Measurements from ENCODE around the gene MINDY4.

Gene MINDY4

DNA sequence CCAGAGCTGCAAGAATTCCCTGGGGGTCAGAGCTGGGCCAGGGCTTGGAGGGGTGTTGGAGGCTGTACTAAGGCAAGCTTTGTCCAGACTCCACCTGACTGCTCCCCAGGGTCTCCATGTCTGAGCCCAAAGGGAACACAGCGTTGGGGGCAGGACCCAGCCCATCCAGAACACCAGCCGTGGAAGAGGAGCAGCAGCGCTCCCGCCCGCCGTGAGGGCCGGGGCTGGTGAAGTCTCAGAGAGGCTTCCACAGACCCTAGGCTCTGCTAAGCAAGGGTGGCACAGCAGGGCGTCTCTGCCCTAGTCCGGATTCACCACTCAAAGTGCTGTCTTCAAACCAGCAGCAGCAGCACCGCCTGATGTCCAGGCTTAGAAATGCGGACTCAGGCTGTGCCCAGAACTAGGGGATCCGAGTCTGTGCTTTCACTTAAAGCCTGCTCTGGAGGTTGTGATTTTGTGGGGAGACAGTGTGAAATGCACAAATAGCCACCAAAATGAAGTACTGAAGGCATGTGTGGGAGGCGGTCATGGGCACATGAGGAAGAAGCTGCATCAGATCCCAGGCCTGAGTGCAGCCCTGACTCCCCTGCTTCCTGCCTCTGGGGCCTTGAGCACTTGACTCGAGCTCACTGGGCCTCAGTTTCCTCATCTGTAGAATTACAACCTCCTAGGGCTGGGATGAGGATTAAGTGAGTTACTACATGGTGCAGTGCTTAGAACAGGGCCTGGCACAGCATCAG is 123.8 kb downstream of the MINDY4 start:
- H3K4me1 ChIP-seq (ENCODE audit: control insufficient read depth, low read depth, low read length), result no peaks in the 10 kb centered on the region
- H3K27me3 ChIP-seq (ENCODE audit: control insufficient read depth, insufficient read depth, low read length), result no peaks in the 10 kb centered on the region
- no peak overlapping the region for H3K27ac ChIP-seq (ENCODE audit: low read length)
- H3K9me3 ChIP-seq (ENCODE audit: control insufficient read depth, low read depth, low read length), result no peaks in the 10 kb centered on the region
- no peaks in the 10 kb centered on the region for H3K36me3 ChIP-seq (ENCODE audit: control insufficient read depth, low read depth, low read length)
- H3K4me3 ChIP-seq (ENCODE audit: low read length), result no peak overlapping the region
- no peak overlapping the region for H3K9ac ChIP-seq (ENCODE audit: low read length)

DNA sequence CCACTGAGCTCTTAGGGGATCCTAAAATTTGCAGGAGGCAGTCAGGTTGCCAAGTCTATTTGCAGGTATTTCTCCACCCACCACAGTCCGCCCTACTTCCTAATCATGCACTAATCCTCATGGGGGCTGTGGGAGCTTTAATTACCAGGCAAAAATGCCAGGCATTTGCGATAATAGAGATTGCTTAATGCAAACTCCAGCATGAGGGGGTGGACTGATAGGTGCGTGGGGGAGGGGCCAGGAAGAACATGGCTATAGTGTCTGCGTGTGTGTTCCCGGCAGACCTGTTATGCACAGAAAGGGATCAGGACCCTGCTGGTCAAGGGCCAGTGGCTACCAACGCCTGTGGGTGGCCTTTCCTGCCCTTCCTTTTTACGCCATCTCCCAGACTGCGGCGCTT is 124.8 kb downstream of the MINDY4 start:
- Histone ChIP-seq H3K36me3 (ENCODE audit: control insufficient read depth, low read depth, low read length) (no peaks in the 10 kb centered on the region), H3K27ac (ENCODE audit: low read length) (no peak overlapping the region), H3K4me3 (ENCODE audit: low read length) (no peak overlapping the region), H3K9ac (ENCODE audit: low read length) (no peak overlapping the region), H3K27me3 (ENCODE audit: control insufficient read depth, insufficient read depth, low read length) (no peaks in the 10 kb centered on the region), H3K9me3 (ENCODE audit: control insufficient read depth, low read depth, low read length) (no peaks in the 10 kb centered on the region), H3K4me1 (ENCODE audit: control insufficient read depth, low read depth, low read length) (no peaks in the 10 kb centered on the region)

DNA sequence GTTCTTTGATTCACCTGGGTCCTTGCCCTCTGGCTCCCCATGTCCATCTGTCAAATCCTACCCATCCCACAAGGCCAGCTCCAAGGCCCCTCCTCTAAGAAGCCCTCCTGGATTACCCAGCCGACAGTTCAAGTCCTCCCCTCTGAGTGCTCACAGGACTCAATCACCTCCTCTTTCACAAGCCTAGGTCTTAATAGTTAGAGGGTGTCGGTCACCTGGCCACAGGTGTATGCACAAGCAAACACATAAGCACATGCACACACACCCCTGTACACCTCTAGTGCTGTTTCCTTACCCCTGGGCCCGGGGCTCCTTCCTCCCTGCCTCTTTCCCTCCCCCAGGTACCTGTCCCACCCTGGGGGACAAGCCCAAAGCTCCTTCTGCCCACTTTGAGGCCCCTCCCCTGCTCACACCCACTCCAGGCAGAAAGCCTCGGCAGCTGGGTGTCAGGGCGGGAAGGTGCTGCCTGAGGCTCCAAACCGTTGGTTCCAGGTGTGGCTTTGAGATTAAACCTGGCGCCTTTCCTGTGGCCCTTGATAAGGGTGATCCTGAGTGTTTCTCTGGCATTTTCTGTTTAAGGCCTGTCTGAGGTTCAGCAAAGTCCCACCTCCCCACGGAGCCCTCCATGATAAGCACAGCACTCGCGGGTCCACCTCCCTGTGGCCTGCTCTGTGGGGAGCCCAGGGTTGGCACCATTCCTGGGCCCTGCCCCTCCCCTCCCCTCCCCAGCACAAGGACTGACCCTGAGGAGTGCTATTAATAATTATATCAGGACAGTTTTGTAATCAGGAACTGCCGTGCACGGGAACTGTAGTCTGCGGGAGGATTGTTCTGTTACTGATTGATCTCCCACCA is 125.8 kb downstream of the MINDY4 start:
- no peaks in the 10 kb centered on the region for H3K27me3 ChIP-seq (ENCODE audit: control insufficient read depth, insufficient read depth, low read length)
- H3K36me3 ChIP-seq (ENCODE audit: control insufficient read depth, low read depth, low read length), result no peaks in the 10 kb centered on the region
- no peak overlapping the region for H3K4me3 ChIP-seq (ENCODE audit: low read length)
- no peak overlapping the region for H3K9ac ChIP-seq (ENCODE audit: low read length)
- H3K4me1 ChIP-seq (ENCODE audit: control insufficient read depth, low read depth, low read length), result no peaks in the 10 kb centered on the region
- no peaks in the 10 kb centered on the region for H3K9me3 ChIP-seq (ENCODE audit: control insufficient read depth, low read depth, low read length)
- H3K27ac ChIP-seq (ENCODE audit: low read length), result no peak overlapping the region

- H3K4me3 ChIP-seq (ENCODE audit: low read length), result no peak overlapping the region
- no peak overlapping the region for H3K27ac ChIP-seq (ENCODE audit: low read length)
- no peaks in the 10 kb centered on the region for H3K9me3 ChIP-seq (ENCODE audit: control insufficient read depth, low read depth, low read length)
- H3K4me1 ChIP-seq (ENCODE audit: control insufficient read depth, low read depth, low read length), result no peaks in the 10 kb centered on the region
- H3K27me3 ChIP-seq (ENCODE audit: control insufficient read depth, insufficient read depth, low read length), result no peaks in the 10 kb centered on the region
- no peaks in the 10 kb centered on the region for H3K36me3 ChIP-seq (ENCODE audit: control insufficient read depth, low read depth, low read length)
- no peak overlapping the region for H3K9ac ChIP-seq (ENCODE audit: low read length)
Observed at GRCh38 chr7:30897770-30898169, 126.6 kb downstream of the MINDY4 start.

GRCh38 chr7:30898411-30898810 is 127.2 kb downstream of the MINDY4 start:
- Histone ChIP-seq H3K9me3 (ENCODE audit: control insufficient read depth, low read depth, low read length) (no peaks in the 10 kb centered on the region), H3K36me3 (ENCODE audit: control insufficient read depth, low read depth, low read length) (no peaks in the 10 kb centered on the region), H3K27me3 (ENCODE audit: control insufficient read depth, insufficient read depth, low read length) (no peaks in the 10 kb centered on the region), H3K4me1 (ENCODE audit: control insufficient read depth, low read depth, low read length) (no peaks in the 10 kb centered on the region), H3K27ac (ENCODE audit: low read length) (no peak overlapping the region), H3K9ac (ENCODE audit: low read length) (no peak overlapping the region), H3K4me3 (ENCODE audit: low read length) (no peak overlapping the region)

GRCh38 chr7:30899066-30899465 is 127.8 kb downstream of the MINDY4 start:
- Histone ChIP-seq H3K9ac (ENCODE audit: low read length) (no peak overlapping the region), H3K27ac (ENCODE audit: low read length) (no peak overlapping the region), H3K27me3 (ENCODE audit: control insufficient read depth, insufficient read depth, low read length) (no peaks in the 10 kb centered on the region), H3K9me3 (ENCODE audit: control insufficient read depth, low read depth, low read length) (no peaks in the 10 kb centered on the region), H3K36me3 (ENCODE audit: control insufficient read depth, low read depth, low read length) (no peaks in the 10 kb centered on the region), H3K4me3 (ENCODE audit: low read length) (no peak overlapping the region), H3K4me1 (ENCODE audit: control insufficient read depth, low read depth, low read length) (no peaks in the 10 kb centered on the region)

DNA sequence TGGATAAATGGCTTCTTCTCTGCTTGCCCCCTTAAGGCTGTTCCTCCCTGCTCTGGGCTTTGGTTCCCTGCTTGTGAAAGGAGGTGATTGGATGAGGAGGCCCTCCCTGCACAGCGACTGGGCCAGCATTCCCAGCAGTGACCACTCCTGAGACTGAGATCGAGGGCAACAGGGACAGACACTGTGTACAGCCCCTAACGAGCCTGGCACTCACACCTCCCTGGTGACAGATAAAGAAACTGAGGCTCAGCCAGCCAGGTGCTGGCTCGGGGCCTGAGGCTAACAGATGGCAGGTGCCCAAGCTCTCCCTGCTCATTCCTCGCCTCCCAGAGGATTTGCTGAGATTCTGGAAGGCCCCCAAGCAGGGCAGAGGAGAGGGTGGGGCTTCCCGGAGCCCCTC is 128.4 kb downstream of the MINDY4 start:
- Histone ChIP-seq H3K4me3 (ENCODE audit: low read length) (no peak overlapping the region), H3K27ac (ENCODE audit: low read length) (no peak overlapping the region), H3K4me1 (ENCODE audit: control insufficient read depth, low read depth, low read length) (no peaks in the 10 kb centered on the region), H3K9me3 (ENCODE audit: control insufficient read depth, low read depth, low read length) (no peaks in the 10 kb centered on the region), H3K9ac (ENCODE audit: low read length) (no peak overlapping the region), H3K36me3 (ENCODE audit: control insufficient read depth, low read depth, low read length) (no peaks in the 10 kb centered on the region), H3K27me3 (ENCODE audit: control insufficient read depth, insufficient read depth, low read length) (no peaks in the 10 kb centered on the region)

DNA sequence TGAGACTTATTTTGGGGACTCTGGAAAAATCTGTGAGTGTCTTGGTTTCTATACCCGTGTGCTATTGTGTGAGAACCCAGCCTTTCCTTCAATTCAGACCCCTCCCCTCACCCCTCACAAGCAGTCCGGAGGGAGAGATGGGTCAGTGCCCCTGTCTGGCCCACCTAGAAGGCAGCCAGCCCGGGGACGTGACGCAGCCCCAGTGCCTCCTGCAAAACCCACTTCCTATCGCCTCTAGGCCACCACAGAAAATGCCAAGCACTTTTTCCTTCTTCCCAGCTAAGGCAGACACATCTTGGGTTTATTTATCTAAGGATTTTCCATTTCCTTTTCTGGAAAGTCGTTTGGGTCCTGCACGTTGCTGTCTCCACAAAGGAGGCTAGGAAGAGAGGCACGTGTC is 128.8 kb downstream of the MINDY4 start:
- Histone ChIP-seq H3K4me3 (ENCODE audit: low read length) (no peak overlapping the region), H3K9me3 (ENCODE audit: control insufficient read depth, low read depth, low read length) (no peaks in the 10 kb centered on the region), H3K4me1 (ENCODE audit: control insufficient read depth, low read depth, low read length) (no peaks in the 10 kb centered on the region), H3K9ac (ENCODE audit: low read length) (no peak overlapping the region), H3K27me3 (ENCODE audit: control insufficient read depth, insufficient read depth, low read length) (no peaks in the 10 kb centered on the region), H3K36me3 (ENCODE audit: control insufficient read depth, low read depth, low read length) (no peaks in the 10 kb centered on the region), H3K27ac (ENCODE audit: low read length) (no peak overlapping the region)

GRCh38 chr7:30900803-30901362 is 129.7 kb downstream of the MINDY4 start:
- no peaks in the 10 kb centered on the region for H3K4me1 ChIP-seq (ENCODE audit: control insufficient read depth, low read depth, low read length)
- no peaks in the 10 kb centered on the region for H3K9me3 ChIP-seq (ENCODE audit: control insufficient read depth, low read depth, low read length)
- H3K4me3 ChIP-seq (ENCODE audit: low read length), result no peak overlapping the region
- no peaks in the 10 kb centered on the region for H3K27me3 ChIP-seq (ENCODE audit: control insufficient read depth, insufficient read depth, low read length)
- no peak overlapping the region for H3K27ac ChIP-seq (ENCODE audit: low read length)
- no peaks in the 10 kb centered on the region for H3K36me3 ChIP-seq (ENCODE audit: control insufficient read depth, low read depth, low read length)
- H3K9ac ChIP-seq (ENCODE audit: low read length), result no peak overlapping the region

- H3K9me3 ChIP-seq (ENCODE audit: control insufficient read depth, low read depth, low read length), result no peaks in the 10 kb centered on the region
- no peaks in the 10 kb centered on the region for H3K4me1 ChIP-seq (ENCODE audit: control insufficient read depth, low read depth, low read length)
- no peak overlapping the region for H3K9ac ChIP-seq (ENCODE audit: low read length)
- H3K27me3 ChIP-seq (ENCODE audit: control insufficient read depth, insufficient read depth, low read length), result no peaks in the 10 kb centered on the region
- H3K27ac ChIP-seq (ENCODE audit: low read length), result no peak overlapping the region
- H3K4me3 ChIP-seq (ENCODE audit: low read length), result no peak overlapping the region
- no peaks in the 10 kb centered on the region for H3K36me3 ChIP-seq (ENCODE audit: control insufficient read depth, low read depth, low read length)
Observed at GRCh38 chr7:30901856-30902255, 130.6 kb downstream of the MINDY4 start.

DNA sequence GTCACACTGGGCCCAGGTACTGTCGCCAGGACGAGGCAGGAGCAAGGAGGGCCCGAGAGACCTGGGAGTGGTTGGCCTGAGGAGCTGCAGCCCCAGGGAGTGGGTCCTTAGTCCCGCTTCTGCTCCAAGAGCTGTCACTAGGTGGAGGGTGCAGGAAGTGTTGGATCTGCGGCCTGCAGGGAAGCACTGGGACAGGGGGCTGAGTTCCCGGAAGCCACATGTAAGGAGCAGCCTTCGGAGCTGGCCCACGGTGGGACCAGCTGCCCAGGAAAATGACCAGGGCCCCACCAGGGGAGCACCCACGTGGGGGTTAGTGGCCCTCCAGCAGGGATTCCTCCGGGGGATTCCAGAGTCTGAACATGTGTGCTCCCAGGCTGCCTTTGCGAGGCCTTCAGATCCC is 131.2 kb downstream of the MINDY4 start:
- H3K36me3 ChIP-seq (ENCODE audit: control insufficient read depth, low read depth, low read length), result no peaks in the 10 kb centered on the region
- no peaks in the 10 kb centered on the region for H3K9me3 ChIP-seq (ENCODE audit: control insufficient read depth, low read depth, low read length)
- H3K27me3 ChIP-seq (ENCODE audit: control insufficient read depth, insufficient read depth, low read length), result no peaks in the 10 kb centered on the region
- H3K4me3 ChIP-seq (ENCODE audit: low read length), result no peak overlapping the region
- no peak overlapping the region for H3K27ac ChIP-seq (ENCODE audit: low read length)
- no peak overlapping the region for H3K9ac ChIP-seq (ENCODE audit: low read length)
- no peaks in the 10 kb centered on the region for H3K4me1 ChIP-seq (ENCODE audit: control insufficient read depth, low read depth, low read length)

Measured in iPS-18a (cell line).